ENCODE measurements around the gene RFFL.

The RFFL gene

DNA sequence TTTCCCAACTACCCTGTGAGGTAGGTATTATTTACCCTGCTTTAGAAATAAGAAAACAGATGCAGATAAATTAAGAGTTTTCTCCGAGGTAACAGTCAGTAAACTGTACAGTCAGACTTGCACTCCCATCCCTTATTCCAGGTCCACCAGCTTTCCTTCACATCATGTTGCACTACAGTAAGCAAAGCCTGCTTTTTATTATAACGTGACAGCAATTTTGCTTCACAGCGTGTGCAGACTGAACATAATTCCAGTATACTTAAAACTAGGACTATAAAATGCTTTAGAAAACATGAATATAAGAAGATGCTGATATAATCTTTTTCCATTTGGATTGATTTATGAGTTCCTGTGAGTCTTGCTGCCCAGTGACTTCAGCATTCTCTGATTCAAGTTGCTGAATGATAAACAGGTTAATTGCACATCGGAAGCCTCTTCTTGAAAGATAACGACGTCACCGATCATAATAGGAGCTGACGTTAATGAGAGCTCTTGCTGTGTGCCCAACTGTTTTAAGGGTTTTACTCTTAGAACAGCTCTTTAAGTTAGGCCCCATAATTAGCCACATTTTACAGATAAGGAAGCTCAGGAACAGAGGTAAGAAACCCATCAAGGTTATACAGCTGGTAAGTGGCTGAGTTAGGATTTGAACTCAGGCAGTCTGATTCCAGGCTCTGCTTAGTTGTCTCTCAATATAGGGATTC is 81.8 kb downstream of the RFFL start:
- TF ChIP-seq, protein P1, sequence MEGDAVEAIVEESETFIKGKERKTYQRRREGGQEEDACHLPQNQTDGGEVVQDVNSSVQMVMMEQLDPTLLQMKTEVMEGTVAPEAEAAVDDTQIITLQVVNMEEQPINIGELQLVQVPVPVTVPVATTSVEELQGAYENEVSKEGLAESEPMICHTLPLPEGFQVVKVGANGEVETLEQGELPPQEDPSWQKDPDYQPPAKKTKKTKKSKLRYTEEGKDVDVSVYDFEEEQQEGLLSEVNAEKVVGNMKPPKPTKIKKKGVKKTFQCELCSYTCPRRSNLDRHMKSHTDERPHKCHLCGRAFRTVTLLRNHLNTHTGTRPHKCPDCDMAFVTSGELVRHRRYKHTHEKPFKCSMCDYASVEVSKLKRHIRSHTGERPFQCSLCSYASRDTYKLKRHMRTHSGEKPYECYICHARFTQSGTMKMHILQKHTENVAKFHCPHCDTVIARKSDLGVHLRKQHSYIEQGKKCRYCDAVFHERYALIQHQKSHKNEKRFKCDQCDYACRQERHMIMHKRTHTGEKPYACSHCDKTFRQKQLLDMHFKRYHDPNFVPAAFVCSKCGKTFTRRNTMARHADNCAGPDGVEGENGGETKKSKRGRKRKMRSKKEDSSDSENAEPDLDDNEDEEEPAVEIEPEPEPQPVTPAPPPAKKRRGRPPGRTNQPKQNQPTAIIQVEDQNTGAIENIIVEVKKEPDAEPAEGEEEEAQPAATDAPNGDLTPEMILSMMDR (IDR thresholded peaks at IDR 0.05), result no peak

DNA sequence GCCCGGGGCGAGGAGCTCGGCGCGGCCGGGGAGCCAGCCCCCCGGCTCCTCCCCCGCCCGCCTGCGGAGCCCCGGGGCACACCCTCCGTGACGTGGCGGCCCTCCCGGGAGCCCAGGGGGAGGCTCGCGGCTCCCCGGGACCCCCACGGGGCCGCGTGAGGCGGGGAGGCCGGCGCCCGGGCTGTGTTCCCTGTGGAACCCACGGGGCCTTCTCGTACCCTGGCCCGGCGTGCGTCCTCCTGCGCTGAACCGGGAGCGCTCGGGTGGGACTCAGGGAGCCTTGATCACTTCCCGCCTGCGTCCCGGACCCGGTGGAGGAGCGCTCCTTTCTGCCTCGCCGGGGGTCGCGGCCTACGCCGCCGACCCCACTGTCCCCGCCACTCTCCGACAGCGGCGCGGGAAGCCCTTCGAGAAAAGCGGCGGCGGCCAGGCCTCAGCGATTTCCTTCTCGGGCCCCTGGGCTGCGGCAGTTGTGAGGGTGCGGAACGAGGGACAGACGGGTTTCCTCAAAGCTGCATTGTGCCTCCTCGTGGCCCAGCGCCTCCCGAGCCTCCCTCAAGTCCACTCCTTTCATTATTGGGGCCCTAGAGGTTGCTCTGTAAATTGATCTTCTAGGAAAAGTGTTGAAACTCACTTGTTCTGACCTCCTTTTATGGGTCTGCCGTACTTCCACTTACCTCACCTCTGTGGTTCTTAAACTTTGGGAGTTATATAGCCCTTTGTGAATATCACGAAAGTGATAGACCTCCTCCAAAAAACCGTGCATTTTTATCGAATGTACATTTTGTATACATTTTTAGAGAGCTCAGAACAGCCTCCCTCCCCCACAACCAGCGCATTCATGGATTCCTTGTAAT is 82.6 kb downstream of the RFFL start:
- TF ChIP-seq, protein P1 (IDR thresholded peaks at IDR 0.05), result peak; percentile 16; the same call in 1 of the 2 replicates

DNA sequence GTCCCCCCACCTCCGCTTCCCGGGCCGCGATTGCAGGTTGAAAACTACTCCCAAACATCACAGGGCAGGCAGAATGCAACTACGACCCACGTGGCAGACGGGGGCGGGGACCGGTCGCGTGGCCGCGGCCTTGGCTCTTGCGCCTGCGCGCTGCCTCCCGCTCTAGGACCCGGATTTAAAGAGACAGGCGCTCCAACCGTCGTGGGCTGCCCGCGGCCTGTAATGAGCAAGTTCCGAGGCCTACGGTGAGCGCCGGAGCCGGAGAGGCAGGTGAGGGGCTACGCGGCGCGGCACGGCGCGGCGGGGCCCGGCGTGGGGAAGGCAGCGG is 83.2 kb downstream of the RFFL start, which contains the start of gene LIG3:
Gene LIG3, plus strand, starts transcription at position 160 of the 328 bp plus-strand sequence. CDS start 2,494 bp downstream, outside the sequence.
- TF ChIP-seq, protein P1 (IDR thresholded peaks at IDR 0.05), result no peak

DNA sequence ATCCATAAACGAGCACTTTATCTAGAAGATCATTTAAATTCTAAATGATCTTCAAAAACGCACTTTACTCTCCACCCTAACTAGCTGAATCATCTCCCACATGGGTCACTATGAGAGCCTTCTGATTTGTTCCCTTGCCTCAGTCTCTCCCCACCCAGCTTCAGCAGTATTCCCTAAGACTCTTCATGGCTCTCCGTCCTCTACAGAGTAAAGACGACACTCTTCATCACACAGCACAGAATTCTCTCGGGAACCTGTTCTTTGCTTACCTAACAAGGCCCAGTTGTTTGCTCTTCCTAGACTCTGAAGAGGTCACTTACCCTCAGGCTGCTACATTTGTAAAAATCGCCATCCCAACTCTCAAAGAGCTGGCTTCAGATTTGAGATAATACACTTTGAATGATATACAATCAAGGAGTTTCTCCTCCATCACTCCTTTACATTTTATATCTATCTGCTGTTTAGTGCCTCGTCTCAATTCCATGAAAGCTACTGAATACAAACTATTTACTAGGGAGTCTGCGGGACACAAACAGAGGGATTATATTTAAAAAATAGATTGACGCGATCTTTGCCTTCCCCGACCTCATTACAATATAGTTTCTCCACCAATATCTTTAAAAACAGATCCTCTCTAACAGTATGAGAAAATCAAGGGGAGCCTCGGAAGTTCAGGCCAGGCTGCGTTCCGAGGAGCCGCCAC is 83.7 kb downstream of the RFFL start:
- TF ChIP-seq, protein P1 (IDR thresholded peaks at IDR 0.05), result no peak

DNA sequence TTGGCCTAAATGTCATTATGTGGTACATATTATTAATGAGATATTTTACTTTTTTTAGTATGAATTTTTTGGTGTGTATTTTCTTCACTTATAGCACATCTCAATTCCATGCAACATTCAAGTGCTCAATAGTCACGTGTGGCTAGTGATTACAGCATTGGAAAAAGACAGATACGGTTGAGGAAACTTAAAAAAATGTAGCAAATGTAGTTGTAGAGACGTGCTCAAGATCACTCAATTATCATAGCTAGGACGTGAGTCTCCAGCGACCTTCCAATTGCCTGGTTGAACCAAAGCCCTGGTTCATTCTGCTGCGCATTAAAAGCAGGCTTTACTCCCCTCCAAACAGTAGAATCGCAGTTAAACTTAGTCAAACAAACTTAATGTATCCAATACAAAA is 84.4 kb downstream of the RFFL start:
- TF ChIP-seq, protein P1 (IDR thresholded peaks at IDR 0.05), result no peak

DNA sequence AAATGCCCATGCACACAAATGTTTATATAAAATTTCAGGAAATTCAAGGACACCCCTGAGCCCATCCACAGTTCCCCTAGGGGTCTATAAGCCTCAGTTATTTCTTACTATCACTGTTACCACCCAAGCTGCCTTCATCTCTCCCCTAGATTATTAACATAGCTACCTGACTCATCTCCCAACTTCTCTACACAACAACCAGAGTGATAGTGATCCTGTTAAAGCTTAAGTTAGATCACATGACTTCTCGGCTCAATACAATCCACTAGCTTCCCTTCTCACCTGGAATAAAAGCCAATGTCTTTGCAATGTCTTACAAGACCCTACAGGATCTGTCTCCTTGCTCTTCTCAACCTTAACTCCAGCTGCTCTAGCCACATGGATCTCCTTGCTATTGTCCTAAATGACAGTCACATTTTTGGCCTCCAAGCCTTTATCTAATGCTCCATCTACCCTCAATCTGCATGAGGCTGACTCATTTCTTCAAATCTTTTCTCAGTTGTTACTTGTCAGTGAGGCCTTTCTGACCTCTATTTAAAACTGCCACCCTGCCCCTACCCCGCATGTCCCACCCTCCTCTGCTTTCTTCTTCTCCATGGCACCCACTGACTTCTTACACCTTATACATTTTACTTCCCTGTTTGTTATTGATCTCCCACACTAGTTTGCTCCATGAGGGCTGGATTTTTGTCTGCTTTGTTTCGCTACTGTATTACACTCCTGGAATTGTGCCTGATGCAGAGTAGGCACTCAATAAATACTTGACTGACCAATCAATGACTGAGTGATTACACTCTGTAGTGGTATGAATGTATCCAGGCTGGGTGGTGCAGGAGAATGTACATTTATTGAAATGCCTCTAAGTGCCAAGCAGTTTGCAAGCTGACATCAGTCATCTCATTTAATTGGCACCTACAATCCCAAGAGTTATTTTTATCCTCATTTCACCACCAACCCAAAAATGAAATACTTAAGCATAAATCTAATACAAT is 88.4 kb downstream of the RFFL start:
- TF ChIP-seq, protein P1 (IDR thresholded peaks at IDR 0.05), result no peak
